ENCODE data around the gene PHACTR3.

DNA sequence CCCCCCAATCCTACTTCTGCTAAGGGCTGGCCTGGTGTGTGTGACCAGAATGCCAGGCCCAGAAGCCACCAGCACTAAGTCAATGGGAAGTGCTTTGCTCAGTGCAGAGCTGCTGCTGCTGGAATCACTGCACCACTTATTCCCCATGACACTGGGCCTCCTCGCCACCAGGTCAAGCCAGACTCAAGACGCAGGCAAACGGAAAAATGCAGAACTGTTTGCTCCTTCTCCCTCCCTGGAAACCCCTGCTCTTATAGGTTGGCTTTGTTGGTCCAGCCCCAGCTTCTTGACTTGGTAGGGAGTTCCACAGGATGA is 121.9 kb downstream of the PHACTR3 start:
- TF ChIP-seq, protein P1, sequence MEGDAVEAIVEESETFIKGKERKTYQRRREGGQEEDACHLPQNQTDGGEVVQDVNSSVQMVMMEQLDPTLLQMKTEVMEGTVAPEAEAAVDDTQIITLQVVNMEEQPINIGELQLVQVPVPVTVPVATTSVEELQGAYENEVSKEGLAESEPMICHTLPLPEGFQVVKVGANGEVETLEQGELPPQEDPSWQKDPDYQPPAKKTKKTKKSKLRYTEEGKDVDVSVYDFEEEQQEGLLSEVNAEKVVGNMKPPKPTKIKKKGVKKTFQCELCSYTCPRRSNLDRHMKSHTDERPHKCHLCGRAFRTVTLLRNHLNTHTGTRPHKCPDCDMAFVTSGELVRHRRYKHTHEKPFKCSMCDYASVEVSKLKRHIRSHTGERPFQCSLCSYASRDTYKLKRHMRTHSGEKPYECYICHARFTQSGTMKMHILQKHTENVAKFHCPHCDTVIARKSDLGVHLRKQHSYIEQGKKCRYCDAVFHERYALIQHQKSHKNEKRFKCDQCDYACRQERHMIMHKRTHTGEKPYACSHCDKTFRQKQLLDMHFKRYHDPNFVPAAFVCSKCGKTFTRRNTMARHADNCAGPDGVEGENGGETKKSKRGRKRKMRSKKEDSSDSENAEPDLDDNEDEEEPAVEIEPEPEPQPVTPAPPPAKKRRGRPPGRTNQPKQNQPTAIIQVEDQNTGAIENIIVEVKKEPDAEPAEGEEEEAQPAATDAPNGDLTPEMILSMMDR (conservative IDR thresholded peaks at IDR 0.05 in 1 of 2, IDR thresholded peaks at IDR 0.05 in 1 of 2; ENCODE audit: low read depth in 1 of 2, low read length in 2 of 2), result no peak
- TF ChIP-seq EZH2 (IDR thresholded peaks at IDR 0.05; ENCODE audit: low read length, missing control alignments), result no peak
